ENCODE data around the gene CD28.
A peak's percentile ranks its signal among the peaks of the same experiment; 100 is the strongest.

Gene CD28

DNA sequence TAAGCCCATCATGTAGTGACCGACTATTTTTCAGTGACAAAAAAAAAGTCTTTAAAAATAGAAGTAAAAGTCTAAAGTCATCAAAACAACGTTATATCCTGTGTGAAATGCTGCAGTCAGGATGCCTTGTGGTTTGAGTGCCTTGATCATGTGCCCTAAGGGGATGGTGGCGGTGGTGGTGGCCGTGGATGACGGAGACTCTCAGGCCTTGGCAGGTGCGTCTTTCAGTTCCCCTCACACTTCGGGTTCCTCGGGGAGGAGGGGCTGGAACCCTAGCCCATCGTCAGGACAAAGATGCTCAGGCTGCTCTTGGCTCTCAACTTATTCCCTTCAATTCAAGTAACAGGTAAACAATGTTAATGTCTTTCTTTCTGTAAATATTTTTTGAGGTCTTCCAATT lies at the start of gene CD28:
Gene CD28, plus strand, starts transcription at position 237 of the 400 bp plus-strand sequence. Its CDS starts 58 bp downstream, at position 295.
- peak; percentile 78 for DNase-seq (ENCODE audit: low read depth)

DNA sequence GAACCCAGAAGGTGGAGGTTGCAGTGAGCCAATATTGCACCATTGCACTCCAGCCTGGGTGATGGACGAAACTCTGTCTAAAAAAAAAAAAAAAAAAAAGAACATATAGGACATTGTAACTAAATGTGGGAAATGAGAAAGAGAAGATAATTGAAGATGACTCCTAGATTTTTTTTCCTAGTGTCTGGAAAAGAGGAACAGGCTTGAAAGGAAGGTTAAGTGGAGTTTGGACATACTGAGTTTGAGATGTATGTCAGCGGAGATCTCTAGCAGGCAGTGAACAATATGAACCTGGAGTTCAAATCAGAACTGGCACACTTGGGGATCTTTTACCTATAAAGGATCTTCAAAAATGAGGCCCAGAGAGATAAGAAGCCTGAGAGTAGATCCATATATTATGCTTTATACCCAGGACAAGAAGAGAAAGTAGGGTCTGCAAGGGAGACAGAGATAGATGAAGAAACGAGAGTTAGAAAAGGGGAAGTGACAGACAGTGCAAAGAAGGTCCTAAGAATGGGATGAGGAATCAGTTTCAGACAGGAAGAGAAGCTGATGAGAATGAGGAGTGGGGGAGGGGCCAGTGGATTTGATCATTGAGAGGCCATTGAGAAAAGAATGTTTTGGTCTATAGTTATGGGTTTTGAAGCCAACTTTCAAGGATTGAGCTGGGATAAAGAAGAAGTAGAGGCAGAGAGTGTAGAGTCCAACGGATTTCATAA lies 46.9 kb upstream of the CD28 start:
- DNase-seq (ENCODE audit: low read depth): no peak

DNA sequence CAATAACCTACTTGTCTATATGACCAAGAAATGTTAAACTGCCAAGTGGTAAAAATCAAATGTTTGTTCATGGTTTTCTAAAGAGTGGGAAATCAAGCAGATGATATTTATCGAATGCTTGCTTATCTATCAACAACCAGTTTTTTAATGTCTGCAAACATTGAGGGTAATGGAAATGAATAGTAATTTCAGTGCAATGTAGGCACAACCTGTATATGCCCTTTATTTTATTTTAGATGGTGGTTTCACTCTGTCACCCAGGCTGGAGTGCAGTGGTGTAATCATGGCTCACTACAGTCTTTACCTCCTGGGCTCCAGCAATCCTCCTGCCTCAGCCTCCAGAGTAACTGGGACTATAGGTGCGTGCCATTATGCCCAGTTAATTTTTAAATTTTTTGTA lies 46.0 kb upstream of the CD28 start:
- DNase-seq (ENCODE audit: low read depth): no peak

DNA sequence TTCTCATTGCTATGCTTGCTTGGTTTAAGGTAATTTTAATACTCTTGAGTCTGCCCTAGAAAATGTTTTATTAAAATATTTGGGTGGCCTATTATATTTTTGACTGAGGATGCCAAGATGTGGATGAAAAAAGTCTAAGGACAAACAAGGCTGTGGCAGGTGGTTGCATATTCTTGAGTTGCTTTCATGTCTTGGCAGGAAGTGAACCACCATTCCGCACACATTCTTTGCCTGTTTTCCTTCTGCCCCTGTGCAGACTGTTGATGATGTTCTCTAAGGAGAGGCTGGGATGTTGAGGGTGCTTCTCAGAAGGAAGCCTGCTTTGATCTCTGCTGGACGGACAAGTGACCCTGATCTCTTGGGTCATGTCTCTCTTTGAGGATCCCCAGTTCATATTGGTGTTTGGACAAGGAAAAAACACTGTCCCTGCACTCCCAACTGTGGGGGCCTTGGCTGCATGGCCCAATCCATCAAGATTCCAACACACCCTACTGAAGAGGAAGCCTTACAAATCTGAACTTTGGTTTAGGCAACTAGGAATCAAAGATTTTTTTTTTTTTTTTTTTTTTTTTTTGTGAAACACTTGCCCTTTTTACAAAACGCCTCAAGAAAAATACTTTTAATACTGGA lies 45.0 kb upstream of the CD28 start:
- no peak for DNase-seq (ENCODE audit: low read depth)

DNA sequence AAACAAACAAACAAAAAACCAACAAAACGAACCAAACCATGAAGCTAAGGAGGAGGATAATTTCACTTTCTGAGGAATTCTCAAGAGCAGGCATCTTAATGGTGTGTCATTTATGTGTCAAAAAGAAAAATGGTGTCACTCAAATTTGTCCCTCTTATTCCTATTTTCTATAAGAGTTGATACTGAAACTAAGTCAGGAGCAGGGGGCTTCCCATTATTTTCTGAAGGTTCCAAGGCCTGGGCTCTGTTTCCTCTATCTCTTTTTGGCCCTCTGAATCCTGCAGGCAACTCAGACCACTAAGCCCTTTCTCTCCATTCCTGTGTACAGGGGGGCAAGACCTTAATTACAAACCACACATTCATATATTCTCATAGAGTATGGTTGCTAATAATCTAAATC lies 44.0 kb upstream of the CD28 start:
- no peak for DNase-seq (ENCODE audit: low read depth)

DNA sequence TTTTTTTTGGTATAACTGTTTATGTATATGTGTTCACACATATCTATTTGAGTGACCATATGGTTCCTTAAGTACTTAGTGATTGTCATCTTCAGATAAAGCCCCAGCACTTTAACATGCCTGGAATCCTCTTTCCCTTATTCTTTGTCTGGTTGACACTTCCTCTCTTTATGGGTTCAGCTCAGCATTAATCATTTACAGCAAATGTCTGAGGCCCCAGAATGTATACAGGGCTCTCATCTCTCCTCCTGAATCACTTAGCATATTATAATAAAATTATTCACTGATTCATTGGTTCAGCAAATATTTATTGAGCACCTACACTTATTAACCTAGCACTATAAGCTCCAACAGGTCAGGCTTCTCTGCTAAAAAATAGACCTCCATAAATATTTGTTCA lies 43.5 kb upstream of the CD28 start:
- no peak for DNase-seq (ENCODE audit: low read depth)

DNA sequence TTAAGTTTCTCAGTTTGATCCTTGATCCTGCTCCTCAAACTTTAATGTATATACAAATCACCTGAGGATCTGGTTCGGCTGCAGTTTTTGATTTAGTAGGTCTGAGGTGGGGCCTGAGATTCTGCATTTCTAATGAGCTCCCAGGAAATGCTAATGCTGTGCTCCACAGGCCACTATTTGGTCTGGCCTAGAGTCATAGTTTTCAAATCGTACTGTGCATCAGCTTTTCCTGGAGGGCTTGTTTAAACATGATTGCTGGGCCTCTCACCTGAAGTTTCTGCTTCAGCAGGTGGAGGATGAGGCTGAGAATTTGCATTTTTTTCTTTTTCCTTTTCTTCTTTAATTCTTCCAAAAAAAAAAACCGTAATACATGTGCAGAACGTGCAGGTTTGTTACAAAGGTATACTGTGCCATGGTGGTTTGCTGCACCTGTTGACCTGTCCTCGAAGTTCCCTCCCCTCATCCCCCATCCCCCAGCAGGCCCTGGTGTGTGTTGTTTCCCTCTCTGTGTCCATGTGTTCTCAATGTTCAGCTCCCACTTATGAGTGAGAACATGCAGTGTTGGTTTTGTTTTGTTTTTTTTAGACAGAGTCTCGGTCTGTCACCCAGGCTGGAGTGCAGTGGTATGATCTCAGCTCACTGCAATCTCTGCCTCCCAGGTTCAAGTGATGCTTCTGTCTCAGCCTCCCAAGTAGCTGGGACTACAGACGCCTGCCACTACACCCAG lies 42.2 kb upstream of the CD28 start:
- DNase-seq (ENCODE audit: low read depth): no peak

DNA sequence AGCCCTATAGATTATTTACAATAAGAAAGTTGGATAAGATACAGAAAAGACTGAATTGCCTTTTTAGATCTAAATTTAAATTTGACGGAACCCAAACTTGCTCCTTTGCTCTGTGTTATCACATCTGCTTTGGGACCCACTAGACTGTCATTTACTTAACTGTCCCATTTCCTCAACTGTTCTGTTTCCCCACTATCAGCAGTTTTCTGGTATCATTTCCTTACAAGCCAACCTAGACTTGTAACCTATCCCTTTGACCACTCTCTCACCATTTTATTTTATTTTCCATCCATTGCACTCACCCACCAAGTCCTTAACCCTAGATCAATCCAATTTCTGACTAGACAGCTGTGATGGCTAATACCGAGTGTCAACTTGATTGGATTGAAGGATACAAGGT lies 38.6 kb upstream of the CD28 start:
- DNase-seq (ENCODE audit: low read depth): no peak

DNA sequence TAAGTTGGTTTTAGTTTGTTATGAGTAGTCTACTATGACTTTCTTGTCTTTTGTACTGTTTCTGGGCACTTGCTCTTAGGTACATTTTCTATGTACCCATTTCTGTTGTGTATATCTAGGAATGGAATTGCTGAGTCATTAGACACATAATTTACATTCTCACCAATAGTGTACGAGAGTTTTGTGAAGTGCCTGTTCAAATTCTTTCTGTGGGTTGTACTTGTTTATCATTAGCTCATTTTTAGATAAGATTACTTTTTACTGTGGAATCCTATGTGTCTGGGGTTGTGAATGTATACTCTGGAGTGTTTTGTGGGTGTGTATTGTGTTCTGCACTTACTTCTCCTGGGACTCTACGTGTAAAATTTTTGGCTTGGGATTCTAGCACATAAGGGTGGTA lies 36.6 kb upstream of the CD28 start:
- DNase-seq (ENCODE audit: low read depth): no peak

DNA sequence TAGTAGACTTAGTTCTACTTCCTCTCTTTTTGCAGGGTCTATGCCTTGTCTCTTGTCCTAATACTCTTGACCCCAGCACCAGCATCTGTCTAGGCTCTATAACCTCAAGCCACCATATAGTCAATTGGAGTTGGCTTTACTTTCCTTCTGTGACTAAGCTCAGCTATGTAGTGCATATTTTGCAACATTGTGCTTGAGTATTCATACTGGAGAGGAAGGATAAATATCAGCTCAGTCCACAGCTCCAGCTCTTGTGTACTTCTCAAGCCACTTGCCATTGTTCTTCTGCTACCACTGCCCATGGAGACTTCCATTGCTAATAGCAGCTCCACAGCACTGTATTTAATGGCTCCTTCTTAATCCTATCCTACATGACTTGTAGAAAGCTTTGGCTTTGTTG lies 35.5 kb upstream of the CD28 start:
- no peak for DNase-seq (ENCODE audit: low read depth)

DNA sequence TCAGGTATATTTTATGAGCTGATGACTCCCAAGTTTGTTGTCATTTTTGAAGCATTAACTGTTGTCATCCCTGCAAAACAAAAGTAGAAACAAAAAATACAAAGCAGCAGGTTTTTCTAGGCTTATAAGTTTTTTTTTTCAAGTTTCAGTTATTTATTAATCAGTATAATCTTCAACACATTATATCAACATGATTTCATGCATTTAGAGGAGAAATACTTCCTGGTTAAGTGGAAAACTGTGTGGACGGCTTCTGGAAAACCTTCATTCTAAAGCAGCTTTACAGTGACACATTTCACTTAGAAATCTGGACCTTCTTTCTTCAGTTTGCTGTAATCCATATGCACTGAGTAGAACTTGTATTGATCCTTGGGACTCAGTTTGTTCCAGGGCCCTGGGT lies 34.6 kb upstream of the CD28 start:
- DNase-seq (ENCODE audit: low read depth): no peak

DNA sequence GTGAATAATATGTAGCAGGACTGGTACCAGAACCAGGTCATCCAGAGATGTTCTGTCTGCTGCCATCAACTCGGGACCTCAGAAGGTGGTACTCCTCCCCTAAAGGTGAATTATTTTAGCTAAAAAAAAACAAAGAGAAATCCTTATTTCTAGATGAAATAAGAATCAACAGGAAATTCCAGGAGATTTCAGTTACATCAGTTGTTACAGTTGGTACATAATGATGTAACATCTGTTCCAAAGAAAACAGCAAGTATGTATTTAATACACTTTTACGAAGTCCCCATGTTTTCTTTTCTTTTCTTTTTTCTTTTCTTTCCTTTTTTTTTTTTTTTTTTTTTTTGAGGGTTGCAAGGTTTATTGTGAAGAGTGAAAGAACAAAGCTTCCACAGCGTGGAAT lies 33.6 kb upstream of the CD28 start:
- DNase-seq (ENCODE audit: low read depth): no peak

DNA sequence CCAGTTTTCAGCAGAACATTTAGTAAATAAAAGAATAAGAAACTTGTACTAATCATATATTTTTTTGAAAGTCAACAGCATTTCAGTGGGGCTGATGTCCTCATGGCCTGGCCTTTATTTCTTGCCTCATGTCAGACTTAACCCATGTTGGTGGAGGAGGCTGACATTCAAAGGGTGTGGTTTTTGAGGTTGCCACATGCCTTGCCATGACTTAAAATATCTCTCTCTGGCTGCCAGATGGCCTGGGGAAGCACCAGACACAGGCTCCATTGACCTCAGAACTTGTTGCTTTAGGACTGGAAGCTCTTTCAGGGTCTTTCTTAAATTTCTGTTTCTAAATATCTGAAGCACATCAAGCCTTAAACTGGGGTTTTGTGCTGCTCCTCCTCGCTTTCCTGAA lies 32.5 kb upstream of the CD28 start:
- DNase-seq (ENCODE audit: low read depth): peak; percentile 19

DNA sequence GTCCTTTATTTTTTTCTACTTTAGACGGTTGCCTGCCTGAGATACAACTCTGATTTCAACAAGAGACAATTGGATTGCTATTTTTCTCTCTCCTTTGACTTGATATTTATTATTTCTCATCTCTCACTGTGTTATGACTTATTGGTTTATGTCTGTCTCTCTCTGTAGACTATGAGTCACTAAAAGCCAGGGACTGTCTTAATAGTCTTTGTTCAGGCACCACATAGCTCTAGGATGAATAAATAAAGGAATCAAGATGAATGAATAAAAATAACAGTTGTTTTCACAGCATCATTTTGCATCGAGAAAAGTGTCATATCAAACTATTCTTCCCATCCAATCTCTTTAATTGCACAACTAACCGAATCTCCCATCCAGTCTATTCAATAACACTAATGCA lies 31.4 kb upstream of the CD28 start:
- no peak for DNase-seq (ENCODE audit: low read depth)

DNA sequence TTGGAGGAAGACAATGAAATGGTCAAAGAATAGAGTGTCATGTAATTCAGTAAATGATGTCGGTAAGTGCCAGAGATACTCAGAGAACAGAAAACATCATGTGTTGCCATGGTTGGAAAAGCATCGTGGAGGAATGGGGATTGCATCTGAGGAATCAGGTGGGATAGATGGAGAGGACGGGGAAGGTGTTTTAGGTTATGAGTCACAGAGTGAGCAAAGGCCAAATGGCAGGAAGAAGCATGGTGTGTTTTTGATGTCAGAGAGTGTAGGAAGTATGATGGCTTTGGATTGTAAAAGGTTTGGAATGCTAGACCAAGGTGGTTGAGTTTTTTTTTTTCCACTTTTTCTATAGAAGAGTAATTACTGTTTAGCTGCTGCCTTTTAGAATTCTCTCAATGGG lies 27.5 kb upstream of the CD28 start:
- no peak for DNase-seq (ENCODE audit: low read depth)

DNA sequence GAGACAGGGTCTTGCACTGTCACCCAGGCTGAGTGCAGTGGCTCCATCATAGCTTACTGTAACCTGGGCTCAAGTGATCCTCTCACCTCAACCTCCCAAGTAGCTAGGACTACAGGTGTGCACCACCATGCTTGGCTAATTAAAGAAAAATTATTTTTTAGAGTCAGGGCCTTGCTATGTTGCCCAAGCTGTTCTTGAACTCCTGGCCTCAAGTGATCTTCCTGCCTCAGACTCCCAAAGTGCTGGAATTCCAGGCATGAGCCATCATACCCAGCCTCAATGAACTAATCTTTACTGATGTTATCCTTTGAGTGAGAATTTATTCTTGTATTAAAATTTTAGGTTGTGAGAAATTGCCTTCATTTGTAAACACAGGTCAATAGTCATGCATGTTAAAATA lies 27.0 kb upstream of the CD28 start:
- DNase-seq (ENCODE audit: low read depth): no peak

DNA sequence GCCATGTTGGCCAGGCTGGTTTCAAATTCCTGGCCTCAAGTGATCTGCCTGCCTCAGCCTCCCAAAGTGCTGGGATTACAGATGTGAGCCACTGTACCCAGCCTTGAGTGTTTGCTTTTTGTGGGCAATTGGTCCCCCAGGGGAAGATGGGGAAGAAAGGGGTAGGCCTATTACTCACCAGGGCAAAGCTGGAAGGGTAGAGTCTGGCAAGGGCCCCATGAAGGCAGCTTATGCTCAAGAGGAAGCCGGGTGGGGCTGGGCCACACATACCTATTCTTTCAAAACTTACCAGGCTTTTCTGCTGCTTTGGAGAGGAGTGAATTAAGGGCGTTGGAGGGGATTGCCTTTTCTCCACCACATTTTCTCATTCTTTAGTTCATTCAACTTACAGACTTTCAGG lies 24.5 kb upstream of the CD28 start:
- DNase-seq (ENCODE audit: low read depth): no peak

DNA sequence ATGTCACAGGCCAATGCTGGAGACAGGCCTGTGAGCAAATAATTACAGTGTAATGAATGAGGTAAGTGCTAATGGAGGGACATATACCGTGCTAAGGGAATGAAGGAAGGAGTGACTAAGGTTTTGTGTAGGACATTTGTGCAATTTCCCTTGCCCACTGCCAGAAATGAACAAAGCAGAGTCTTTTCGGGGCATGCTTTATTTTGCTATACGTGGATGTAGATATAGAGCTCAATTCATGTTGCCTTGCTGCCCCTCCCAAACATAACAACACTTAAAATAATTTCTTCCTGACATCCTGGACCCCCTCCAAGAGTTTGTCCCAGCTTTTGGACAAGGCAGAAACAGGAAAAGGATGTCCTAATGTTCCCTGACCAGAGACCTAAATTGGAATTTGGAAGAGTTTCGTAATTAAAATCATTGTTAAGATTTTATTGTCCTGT lies 23.7 kb upstream of the CD28 start:
- DNase-seq (ENCODE audit: low read depth): no peak

DNA sequence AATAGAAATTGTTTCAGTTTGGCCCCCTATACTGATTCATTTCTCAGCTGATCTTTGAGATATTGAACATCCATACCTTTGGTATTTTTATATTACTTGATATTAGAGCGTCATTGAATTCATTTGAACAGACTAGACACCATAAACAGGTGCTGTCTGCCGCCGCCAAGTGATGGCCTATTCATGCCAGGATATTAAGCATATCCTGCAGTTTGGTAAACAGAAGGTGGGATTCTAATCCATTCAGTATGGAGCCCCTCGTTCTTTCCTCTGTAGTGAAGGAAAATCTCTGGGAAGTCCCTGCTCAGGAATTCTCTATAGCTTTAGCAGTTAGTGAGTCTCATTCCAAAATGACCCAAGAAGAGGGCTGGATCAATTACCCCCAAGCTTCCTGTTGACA lies 23.0 kb upstream of the CD28 start:
- DNase-seq (ENCODE audit: low read depth): no peak

DNA sequence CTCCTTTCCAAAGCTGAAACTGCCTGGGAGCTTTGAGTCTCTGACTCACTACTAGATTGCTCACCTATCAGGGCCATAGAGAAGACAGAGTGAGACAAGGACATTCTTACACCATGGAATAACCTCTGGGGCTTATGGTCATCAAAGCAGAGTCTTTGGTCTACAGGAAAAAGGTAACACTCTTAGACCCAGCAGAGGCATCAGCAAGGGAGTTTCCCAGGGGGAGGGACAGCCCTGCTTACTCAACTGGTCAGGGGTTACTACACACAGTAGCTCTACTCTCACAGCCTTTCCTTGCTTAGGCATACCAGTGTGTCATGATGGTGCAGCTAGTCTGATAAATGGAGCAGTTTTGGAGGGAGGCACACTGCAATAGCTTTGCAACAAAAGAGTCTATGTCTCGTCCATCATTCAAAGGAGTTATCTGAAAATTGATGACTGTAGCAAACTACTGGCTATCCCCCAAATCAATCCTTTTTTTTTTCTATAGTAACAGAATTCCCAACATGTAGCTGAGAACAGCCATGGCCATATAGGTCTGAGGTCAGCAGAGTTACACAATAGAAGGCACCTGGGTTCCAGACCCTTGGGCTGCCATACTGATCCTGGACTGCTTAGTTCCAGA lies 22.4 kb upstream of the CD28 start:
- DNase-seq (ENCODE audit: low read depth): no peak

DNA sequence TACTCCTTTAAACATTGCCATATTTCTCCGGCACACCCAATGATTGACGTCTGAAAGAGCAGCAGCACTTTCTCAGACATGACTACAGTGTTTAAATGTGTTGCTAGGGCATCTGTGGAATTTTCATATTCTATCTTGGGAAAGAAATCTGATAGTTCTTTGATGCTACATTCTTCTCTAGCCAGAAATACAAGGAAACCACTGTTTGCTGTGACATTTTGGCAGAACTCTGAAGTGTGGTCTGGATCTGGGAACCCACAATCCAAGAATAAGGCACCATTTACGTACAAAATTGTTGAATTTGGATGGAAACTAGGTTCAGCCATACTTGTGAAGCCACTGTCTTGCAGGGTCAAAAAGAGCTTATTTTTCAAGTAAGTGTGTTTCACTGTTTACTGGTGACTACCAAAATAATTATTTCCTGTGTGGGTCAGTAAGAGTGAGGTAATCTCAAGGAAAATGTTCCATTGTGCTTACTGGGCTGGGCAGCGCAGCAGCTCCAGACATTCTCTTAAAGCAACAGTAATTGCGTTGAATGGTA lies 21.3 kb upstream of the CD28 start:
- DNase-seq (ENCODE audit: low read depth): no peak

DNA sequence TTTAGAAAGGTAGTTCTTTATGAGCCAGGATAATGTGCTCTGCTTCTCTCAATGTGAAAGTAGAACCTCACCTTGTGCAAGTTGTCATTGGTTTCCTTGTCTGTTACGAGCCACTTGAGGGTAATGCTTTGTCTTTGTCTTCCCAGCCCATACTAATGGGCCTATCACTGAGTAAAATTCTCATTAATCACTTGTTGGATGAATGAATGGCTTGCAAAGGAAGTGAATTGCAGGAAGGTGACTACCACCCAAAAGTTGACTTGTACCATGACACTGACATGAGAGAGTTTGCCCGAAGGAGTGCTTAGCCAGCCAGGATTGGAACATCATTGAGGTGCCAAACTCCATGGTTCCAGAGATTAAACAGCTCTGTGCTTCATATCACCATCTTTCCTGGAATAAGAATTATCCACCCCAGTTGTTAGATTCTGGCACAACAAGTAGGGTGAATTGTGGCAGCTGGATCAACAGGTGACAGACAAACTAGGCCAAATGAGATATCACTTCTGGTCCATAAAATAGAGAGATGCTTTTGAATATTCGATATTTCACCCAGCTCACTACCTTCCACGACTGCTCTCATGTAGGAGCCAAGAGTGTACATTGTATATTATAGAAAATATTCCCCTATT lies 20.5 kb upstream of the CD28 start:
- no peak for DNase-seq (ENCODE audit: low read depth)
